AG04450 (cell line): ENCODE measurements around the gene ING5. TPM values are rescaled to one million over a fixed set of nuclear protein-coding genes. Genes with fewer than 3 reads are reported as not detected.

Experiments
- CTCF ChIA-PET: fragments of 300-600, 350-600 bp; formaldehyde crosslinking; extraction: SDS; loops from one replicate; lab custom pipeline; 2022; ENCODE audit warnings: antibody characterized with exemption, inconsistent platforms; lab: Charles Lee
- POLR2A ChIA-PET: fragments of 350-600 bp; formaldehyde crosslinking; extraction: SDS; loops from one replicate; lab custom pipeline; 2021; ENCODE audit warnings: antibody characterized with exemption, inconsistent platforms; lab: Yijun Ruan, JAX
- DNase-seq: peaks from one replicate; pipeline ENCODE4 v3.0.0-alpha.2; 2011; ENCODE audit warnings: low read depth, low spot score
- H3K27ac ChIP-seq: one replicate; pipeline ENCODE4 v1.5.1; 2012; ENCODE audit warnings: low read depth, low read length, control low read depth
- H3K27me3 ChIP-seq: one replicate; pipeline ENCODE4 v1.6.0; 2012; ENCODE audit warnings: low read length; ENCODE audit not compliant: control insufficient read depth, insufficient read depth
- H3K4me3 ChIP-seq: 2 replicates; pipeline ENCODE4 v1.5.1; 2011; ENCODE audit warnings: mild to moderate bottlenecking, low read depth, low read length, control low read depth
- H3K9me3 ChIP-seq: 2 replicates; pipeline ENCODE4 v1.5.1; 2012; ENCODE audit warnings: low read length; ENCODE audit not compliant: control insufficient read depth, insufficient read depth
- polyA plus RNA-seq: library from polyadenylated mRNA; depleted of rRNA; stranded (reverse); fragments of >200 nt; gene quantifications from 2 replicates; pipeline ENCODE4 v1.2.3, GENCODE V29; 2011
- TF ChIP-seq, protein P1 (sequence below): IDR thresholded peaks from 2 replicates; pipeline ENCODE4 v1.5.1; 2011; ENCODE audit warnings: low read depth, low read length, control low read depth, inconsistent platforms

ING5 gene
- polyA plus RNA-seq, 1 experiment: 23.9 TPM

DNA sequence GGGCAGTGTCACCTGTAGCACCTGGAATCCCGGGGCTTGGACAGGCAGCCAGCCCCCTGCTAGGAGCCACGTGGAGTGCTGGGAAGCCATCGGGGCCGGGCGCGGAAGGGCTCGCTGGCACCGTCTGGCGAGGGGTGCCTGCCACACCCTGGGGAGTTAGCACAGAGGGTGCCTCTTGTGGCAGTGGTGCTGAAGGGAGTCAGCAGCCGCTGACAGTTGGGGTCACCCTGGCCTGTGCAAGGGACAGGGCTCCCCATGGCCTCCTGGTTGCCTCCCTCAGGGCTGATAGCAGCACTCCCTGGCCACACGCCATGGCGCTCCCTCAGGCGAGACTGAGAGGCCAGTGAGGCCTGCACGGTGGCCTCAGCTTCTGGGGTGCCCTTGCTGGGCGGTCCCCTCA is 18.7 kb downstream of the ING5 start:
- Histone ChIP-seq H3K27me3 (no peaks in the 10 kb centered on the region), H3K9me3 (peaks cover 35% of the 10 kb centered on the region), H3K27ac (no peak overlapping the region), H3K4me3 (no peak overlapping the region)
- TF ChIP-seq, protein P1, sequence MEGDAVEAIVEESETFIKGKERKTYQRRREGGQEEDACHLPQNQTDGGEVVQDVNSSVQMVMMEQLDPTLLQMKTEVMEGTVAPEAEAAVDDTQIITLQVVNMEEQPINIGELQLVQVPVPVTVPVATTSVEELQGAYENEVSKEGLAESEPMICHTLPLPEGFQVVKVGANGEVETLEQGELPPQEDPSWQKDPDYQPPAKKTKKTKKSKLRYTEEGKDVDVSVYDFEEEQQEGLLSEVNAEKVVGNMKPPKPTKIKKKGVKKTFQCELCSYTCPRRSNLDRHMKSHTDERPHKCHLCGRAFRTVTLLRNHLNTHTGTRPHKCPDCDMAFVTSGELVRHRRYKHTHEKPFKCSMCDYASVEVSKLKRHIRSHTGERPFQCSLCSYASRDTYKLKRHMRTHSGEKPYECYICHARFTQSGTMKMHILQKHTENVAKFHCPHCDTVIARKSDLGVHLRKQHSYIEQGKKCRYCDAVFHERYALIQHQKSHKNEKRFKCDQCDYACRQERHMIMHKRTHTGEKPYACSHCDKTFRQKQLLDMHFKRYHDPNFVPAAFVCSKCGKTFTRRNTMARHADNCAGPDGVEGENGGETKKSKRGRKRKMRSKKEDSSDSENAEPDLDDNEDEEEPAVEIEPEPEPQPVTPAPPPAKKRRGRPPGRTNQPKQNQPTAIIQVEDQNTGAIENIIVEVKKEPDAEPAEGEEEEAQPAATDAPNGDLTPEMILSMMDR: no peak
- ChIA-PET CTCF (no interaction called here), POLR2A (no interaction called here)
- DNase-seq: no peak

DNA sequence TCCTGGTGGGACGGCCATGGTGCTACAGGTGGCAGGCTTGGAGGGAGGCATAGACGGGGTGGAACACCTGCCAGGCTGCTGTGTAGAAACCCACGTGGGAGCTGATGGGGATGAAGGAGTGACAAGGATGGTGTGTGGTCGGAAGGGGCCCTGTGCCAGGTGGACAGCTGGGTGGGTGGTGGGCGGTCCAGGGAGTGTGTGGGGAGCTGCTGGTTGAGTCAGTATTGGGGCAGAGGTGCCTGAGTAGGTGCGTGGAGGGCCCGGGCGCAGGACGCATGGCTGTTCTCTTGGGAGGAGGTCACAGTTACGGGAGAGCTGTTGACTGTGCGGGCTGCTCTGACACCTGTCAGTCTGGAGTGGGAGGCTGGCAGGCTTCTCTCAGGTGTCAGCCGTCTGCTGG is 20.0 kb downstream of the ING5 start:
- Histone ChIP-seq H3K27ac (no peak overlapping the region), H3K27me3 (no peaks in the 10 kb centered on the region), H3K4me3 (no peak overlapping the region), H3K9me3 (peaks cover 35% of the 10 kb centered on the region)
- no peak for DNase-seq
- TF ChIP-seq, protein P1: no peak
- CTCF ChIA-PET: no interaction called here
- POLR2A ChIA-PET: no interaction called here

DNA sequence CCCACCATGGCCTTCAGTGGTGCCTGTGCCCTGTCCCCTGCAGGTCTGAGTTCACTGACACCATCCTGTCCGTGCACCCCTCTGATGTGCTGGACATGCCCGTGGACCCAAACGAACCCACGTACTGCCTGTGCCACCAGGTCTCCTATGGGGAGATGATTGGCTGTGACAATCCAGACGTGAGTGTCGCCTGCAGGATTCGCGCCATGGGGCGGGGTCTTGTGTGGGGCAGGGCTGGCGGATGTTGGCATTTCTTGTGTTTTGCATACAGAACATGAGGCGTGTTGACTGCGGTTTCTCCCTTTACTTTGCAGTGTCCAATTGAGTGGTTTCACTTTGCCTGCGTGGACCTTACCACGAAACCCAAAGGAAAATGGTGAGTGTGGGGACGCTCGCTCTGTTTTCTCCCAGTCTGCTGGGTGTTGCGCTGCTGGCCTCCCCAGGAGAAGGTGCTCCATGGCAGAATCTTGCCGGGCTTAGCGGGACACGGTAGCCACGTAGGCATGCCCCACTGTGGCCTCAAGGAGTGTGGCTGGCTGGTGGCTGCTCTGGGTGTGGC is 21.1 kb downstream of the ING5 start:
- H3K27ac ChIP-seq: no peak overlapping the region
- H3K9me3 ChIP-seq: peaks cover 35% of the 10 kb centered on the region
- TF ChIP-seq, protein P1: no peak
- ChIA-PET POLR2A (no interaction called here), CTCF (no interaction called here)
- H3K27me3 ChIP-seq: no peaks in the 10 kb centered on the region
- no peak overlapping the region for H3K4me3 ChIP-seq
- no peak for DNase-seq

DNA sequence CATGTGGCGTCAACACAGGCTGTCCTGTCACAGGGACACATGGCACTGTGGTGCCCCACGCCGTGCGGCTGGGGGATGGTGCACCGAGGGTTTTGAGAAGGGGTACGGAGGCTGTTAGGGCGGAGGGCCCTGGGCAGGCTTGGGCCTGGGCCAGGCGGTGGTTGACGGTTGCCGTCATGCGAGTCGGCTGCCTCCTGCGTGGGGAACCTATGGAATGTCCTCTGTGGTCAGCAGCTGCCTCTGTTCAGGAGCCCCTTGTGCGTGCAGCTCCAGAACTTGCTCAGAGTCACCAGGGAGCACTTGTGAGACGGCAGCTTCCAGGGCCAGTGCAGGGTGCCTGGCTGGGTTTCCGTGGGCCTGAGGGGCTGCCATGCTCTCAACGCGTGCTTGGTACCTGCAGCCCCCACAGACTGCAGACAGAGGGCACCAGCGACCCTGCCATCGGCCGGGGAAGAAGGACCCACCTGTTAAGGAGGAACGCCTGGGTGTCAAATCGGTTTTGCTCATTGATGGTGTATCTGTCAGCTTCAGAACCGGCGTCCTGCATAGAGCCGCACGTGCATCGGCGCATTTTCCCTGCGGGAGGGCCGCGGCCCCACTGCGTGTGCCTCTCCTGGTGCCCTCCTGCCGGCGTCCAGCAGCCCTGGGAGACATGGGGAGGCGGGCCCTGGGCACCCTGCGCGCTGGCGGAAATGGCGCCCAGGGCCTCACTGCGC is 22.6 kb downstream of the ING5 start:
- Histone ChIP-seq H3K4me3 (no peak overlapping the region), H3K27ac (no peak overlapping the region), H3K9me3 (peaks cover 35% of the 10 kb centered on the region), H3K27me3 (no peaks in the 10 kb centered on the region)
- TF ChIP-seq, protein P1: no peak
- POLR2A ChIA-PET: no interaction called here
- DNase-seq: no peak
- CTCF ChIA-PET: no interaction called here
